SH-SY5Y (cell line): ENCODE results near the gene DGKH.

Experiments used
- GATA2 ChIP-seq: IDR thresholded peaks from 2 replicates; pipeline ENCODE4 v1.6.1; 2011; ENCODE audit warnings: mild to moderate bottlenecking, low read depth, low read length
- GATA3 ChIP-seq: IDR thresholded peaks from 2 replicates; pipeline ENCODE4 v1.6.1; 2011; ENCODE audit warnings: low read depth, mild to moderate bottlenecking, low read length, moderate library complexity

- TF ChIP-seq GATA2: no peak
- no peak for TF ChIP-seq GATA3
Observed at GRCh38 chr13:42280537-42280936, 232.1 kb downstream of the DGKH start.
